NCI-H1436 (cell line): ENCODE measurements around the gene LTA4H.
"Not testable (repeated sequence)": the region's sequence is repeated elsewhere in the genome, so short reads cannot be mapped to it uniquely, and the experiment has no call there.

ENCODE experiments used
- DNase-seq: peaks from one replicate; lab custom pipeline; 2025; lab: John Stamatoyannopoulos, UW

The LTA4H gene

DNA sequence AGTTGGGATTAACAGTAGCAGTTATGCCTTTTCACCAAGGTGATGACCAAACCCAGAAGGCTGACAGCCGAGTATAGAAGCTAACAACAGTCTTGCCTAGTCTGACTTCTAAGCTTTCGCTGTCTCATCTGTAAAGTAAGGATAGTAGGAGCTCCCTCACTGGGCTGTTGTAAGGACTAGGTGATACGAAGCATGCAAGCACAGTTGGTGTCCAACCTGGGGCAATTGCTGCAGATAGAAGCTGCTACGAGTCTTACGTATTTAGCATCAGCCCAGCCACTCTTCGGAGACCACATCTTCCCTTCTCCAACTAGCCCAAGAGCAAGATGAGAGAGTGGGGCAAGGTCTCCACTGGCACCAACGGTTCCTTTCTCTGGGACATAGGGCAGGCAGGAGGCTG lies 45.3 kb downstream of the LTA4H start:
- no peak for DNase-seq

GRCh38 chr12:95989504-95990123 lies 45.8 kb downstream of the LTA4H start:
- no peak for DNase-seq

- DNase-seq: no peak
Measured at GRCh38 chr12:95988506-95989275, 46.7 kb downstream of the LTA4H start.

DNA sequence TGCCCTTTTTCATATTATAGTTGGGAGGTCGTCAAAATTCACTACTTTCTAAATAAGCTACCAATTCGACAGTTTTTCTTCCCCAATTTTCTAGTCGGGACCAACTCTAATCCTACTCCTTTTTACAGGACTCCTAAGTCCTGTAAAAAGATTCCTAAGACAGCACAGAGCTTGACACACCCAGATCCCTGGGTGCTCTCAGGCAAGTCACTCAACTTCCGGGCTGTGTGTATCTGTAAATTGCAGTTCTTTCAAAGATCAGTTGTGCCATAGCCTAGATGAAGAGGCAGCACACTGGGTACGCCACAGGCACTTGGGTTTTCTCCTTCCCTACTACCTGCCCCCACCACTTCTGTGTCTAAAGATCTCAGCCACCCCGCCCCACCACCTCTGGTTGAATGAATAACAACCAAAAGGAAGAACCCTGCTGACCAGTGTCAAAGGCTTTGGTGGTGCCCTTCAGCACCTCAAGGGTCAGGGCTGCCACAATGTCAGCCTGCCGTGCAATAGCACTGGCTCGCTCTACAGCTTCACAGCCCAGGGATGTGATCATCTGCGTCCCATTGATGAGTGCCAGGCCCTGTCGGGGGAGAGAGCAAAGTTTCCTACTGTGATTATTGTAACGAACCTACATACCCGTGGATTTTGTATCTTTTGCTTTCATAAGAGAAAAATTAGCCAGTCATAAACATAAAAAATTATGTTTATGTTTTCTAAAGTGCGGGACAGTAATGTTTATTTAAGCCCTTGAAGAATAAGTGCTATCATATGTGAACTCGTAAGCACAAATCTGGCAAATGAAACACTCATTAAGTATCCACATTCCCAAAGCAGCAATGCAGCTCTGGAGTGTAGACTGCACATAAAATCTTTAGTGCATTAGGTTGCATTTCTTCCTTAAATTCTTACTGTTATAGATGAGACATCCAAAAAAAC lies 48.5 kb downstream of the LTA4H start:
- DNase-seq: no peak

DNA sequence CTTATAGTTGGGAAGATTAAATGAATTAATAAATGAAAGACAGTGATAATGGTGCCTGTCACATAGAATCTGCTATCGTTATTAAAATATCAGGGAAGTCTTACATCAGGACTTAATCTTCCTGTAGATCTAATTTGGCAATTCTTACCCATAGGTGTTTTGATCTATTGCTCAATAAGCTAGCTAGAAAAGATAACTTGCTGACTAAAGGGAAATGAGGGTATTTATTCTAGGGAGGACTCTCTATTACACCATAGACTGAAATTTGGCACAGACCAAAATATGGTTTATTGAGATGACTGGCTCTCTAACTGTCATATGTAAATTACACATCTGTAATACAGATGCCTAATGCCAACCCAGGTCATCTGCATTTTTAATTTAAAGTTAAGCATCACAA lies 50.7 kb downstream of the LTA4H start:
- DNase-seq: no peak

GRCh38 chr12:95982602-95983001 lies 52.8 kb downstream of the LTA4H start:
- no peak for DNase-seq

- no peak for DNase-seq
Measured at GRCh38 chr12:95980437-95980836, 55.0 kb downstream of the LTA4H start.

- DNase-seq: no peak
Measured at GRCh38 chr12:95978774-95979173, 56.6 kb downstream of the LTA4H start.

GRCh38 chr12:95978351-95978750 lies 57.0 kb downstream of the LTA4H start:
- no peak for DNase-seq

GRCh38 chr12:95977764-95978305 lies 57.6 kb downstream of the LTA4H start:
- DNase-seq: no peak

- DNase-seq: no peak
Measured at GRCh38 chr12:95976416-95976832, 59.0 kb downstream of the LTA4H start.

- no peak for DNase-seq
Measured at GRCh38 chr12:95975491-95975890, 59.9 kb downstream of the LTA4H start.

GRCh38 chr12:95974358-95974757 lies 61.0 kb downstream of the LTA4H start:
- no peak for DNase-seq

DNA sequence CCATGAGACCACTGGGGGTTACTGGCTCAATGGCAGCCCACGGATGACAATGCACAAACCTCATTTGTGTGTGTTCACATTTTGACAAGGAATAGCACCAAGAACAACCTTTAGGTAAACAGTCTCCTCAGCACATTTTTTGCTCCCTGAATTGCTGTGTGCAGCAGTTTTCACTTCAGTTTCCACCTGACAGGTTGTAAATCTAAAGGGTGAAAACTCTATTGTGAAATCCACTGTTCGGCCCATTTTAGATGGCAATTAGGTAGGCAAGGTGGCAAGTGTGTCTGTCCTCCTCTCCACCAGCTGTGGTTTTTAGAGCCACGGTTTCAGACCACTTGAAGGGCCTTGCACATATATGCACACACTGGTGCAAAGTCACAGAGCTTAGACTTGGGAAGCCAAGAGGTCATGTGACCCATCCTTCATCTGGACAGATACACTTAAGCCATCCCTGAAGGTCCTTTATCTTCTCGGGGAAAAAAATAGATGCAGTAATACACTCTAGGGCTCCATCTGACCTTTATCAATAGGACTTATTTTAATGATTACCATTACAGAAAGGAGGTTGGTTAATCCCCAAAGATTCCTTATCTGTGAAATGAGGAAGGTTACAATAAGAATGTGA lies 62.4 kb downstream of the LTA4H start:
- no peak for DNase-seq

GRCh38 chr12:95970905-95971304 lies 64.5 kb downstream of the LTA4H start:
- no peak for DNase-seq

DNA sequence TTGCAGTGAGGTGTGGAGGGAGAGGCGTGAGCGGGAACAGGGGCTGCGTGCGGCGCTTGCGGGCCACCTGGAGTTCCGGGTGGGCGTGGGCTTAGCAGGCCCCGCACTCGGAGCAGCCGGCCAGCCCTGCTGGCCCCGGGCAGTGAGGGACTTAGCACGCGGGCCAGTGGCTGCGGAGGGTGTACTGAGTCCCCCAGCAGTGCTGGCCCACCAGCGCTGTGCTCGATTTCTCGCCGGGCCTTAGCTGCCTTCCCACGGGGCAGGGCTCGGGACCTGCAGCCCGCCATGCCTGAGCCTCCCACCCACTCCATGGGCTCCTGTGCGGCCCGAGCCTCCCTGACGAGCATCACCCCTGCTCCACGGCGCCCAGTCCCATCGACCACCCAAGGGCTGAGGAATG lies 66.3 kb downstream of the LTA4H start:
- not testable (repeated sequence) for DNase-seq

DNA sequence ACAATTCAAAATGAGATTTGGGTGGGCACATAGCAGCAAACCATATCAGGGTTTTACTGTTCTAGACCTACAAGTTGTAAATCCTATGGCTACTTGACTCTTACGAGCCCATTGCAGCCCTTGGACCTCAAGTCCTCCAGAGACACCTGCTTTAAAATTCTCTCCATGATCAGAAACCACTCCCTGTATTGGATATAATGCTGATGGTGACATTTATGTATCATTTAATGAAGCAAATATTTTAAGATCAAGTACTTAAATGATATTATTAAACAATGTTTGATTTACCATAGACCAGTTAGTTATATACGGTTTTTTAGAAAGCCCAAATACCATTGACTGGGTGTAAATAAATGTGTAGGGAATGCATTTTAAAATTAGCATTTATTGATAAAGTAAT lies 68.1 kb downstream of the LTA4H start:
- no peak for DNase-seq

- DNase-seq: no peak
Measured at GRCh38 chr12:95966287-95966870, 69.0 kb downstream of the LTA4H start.

GRCh38 chr12:95963096-95963495 lies 72.3 kb downstream of the LTA4H start:
- peak; percentile 7 for DNase-seq

DNA sequence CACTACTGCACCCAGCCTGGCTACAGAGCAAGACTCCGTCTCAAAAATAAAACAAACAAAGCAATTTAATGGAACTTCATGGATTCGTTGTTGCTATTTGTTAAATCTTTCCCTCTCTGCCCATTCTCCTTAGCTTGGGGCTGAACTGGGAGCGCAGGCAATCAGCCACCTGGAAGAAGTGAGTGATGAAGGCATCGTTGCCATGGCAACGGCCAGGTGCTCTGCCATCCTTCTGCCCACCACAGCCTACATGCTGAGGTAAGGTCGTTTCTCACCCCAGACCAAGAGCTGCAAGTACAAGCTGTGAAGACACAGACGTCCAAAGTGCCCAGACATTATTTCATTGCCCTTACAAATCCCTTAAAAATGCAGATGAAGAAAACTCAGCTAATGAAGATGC lies 73.2 kb downstream of the LTA4H start:
- peak; percentile 13 for DNase-seq

- DNase-seq: no peak
Measured at GRCh38 chr12:95960241-95960640, 75.1 kb downstream of the LTA4H start.

GRCh38 chr12:95959107-95959506 lies 76.3 kb downstream of the LTA4H start:
- peak; percentile 0 for DNase-seq
